Ramos (cell line): ENCODE measurements around the gene GNAI2.
"Not testable (repeated sequence)": the region's sequence is repeated elsewhere in the genome, so short reads cannot be mapped to it uniquely, and the experiment has no call there.

ENCODE experiments used
- in situ Hi-C: fragments of 300-500 bp; cut with MboI; formaldehyde crosslinking; loops from one replicate; pipeline ENCODE4 v1.14.3; 2022; ENCODE audit warnings: low sequenced_read_pairs; ENCODE audit not compliant: unreplicated experiment

GNAI2 gene

DNA sequence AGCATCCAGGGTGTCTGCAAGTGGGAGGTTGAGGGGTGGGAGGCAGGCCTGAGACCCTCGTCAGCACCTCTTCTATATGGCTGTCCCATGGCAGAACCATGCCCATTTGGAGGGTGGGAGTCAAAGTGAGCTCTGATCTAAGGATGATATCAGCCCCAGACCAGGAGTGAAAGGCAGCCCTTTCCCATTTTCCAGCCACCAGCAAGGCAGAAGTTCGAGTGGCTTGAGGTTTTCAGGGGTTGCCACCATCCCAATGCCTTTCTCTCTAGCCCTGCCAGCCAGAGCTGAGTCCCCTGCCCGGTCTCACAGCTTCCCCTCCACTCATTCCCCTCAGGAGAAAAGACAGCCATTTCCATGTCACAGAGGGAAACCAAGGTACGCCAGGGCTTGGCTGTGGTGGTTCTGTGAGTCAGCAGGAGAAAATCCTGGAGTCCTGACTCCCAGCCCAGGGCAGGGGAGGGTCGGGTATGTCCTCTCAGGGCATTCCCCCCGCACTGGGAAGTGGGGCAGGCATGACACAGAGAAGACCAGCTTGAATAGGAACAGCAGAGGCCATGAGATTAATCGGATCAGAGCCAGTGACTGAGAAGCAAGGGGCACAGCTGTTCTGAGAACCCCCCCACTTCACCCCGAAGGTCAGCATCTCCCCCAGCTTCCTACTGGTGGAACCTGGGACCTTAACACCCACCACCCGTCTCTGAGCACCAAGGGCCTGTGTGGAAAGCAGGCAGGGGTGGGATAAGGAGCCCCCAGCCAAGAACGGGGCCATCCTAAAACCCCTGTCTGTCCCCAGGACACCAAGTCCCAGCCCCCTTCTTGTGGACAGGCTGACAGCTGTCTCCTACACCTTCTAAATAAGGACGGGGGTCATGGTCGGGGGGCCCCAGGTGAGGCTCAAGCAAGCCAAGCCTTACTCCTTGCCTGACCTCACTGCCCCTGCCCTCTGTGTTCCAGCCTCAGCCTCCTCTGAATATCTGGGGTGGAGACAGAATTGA is 31.9 kb upstream of the GNAI2 start:
- in situ Hi-C loops = no loop called here

DNA sequence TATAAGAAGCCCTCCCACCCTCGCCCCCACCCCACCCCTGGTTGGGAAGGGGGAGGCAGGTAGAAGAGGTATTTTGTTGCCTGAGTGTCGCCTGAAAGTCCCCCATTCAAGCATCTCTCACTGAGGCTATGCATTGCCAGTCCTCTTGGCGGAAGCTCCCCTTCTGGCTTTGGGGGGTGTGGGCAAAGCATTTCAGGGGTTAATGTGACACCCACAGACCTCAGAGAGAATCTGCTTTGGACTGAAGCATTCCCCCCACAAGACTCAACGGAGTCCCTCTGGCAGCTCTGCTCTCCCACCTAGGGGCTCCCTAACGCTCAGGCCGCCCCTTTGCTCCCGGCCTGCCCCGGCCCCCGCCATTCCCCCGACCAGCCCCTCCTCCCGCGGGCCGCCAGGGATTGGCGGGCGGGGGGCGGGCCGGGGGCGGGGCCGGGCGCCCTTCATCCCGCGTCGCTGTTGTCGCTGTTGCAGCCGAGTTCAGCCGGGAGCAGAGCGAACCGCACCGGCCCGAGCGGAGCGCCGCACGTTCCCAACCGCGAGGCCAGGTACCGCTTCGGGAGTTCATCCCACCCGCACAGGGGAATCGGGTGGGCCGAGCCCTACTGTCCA is 31.1 kb upstream of the GNAI2 start, which contains the start of gene SLC38A3:
Gene SLC38A3, plus strand, starts transcription at position 468 of the 609 bp plus-strand sequence. CDS start 8,929 bp downstream, outside the sequence.
- in situ Hi-C loops = no loop called here

DNA sequence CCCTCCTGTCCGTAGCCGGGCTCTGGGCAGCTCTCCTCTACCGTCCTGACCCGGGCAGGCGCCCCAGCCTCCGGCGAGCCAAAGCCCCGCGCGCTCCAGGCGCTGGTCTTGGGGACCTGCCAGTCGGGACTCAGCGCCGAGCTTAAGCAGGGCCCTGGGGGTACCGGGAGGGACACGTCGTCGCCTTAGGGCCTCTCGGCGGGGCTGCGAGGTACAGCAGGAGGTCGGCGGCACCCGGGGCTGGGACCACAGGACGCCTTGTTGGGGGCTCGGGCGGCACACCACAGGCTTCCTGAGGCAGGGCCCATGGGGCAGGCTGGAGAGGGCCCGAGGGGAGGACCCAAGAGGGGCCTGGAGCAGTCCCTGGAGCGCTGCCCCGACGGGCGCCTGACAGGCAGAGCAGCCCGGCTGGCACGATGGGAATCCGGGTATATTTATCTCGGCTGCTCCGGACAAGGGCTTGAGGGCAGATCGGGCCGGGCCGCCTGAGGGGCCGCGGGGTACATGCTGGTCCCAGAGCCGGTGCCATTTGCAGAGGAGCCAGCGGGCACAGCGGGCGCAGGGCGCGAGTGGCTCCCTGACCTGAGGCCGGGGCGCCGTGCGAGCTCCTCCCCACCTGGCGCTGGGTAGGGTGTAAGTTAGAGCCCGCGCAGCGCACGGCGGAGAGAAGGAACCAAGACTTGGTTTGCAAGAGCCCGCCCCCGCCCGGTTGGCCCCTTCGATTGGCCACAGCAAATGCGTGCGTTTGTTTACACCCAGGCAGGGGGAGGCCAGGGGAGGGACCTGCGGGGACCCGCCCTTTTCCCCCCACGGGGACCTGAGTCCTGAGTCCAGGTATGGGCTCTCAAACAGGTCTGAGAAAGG is 30.4 kb upstream of the GNAI2 start:
- in situ Hi-C loops = no loop called here

DNA sequence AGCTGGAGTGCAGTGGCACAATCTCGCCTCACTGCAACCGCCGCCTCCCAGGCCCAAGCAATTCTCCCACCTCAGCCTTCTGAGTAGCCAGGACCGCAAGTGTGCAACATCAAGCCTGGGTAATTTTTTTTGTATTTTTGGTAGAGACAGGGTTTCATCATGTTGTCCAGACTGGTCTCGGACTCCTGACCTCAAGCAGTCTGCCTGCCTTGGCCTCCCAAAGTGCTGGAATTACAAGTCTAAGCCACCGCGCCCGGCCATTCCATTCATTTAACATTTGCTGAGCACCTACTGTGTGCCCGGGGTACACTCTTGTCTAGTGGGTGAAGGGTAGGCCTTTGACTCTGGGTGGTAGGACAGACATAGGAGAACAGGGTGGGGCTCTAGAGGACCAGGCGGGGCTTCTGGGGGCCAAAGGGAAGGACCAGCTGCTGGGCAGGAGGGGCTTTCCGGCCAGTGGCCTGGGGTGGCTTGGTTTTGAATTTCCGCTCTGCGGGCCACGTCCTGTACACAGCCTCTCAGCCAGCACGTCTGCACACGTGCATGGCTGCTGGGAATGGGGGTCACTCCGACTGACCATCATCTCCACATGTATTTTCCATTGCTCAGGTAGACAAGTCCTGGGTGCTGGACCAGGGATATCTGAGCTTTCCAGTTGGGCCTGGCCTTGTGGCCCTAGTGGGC is 28.5 kb upstream of the GNAI2 start:
- in situ Hi-C loops = no loop called here

DNA sequence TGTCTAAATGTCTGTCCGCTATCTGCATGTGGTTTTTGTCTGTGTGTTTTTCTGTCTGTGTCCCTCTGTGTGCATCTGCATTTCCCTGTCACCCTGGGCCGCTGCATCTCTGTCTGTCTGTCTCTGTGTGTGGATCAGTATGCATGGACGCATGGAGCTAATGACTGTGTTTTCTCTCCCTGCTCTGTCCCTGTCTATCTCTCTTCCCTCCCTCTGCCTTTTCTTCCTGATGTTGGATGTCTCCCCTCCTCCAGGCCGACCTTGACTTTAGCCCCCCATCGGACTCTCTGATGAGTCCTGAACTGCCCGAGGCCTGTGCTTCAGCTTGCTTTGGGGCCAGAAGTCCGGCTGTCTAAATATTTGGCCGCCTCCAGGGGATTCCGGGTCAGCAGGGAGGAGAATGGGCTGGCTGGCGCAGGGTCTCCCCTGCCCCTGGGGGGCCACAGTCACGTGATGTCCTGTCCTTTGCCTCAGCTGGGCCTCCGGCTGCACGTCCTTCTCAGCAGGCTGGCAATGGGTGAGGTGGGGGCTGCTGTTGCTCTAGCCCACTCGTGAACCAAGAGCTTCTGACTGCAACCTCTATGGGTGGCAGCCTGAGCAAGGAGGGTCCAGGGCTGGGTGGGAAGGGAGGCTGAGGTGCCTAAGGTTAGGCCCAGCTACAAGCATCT is 27.2 kb upstream of the GNAI2 start:
- in situ Hi-C loops = no loop called here

DNA sequence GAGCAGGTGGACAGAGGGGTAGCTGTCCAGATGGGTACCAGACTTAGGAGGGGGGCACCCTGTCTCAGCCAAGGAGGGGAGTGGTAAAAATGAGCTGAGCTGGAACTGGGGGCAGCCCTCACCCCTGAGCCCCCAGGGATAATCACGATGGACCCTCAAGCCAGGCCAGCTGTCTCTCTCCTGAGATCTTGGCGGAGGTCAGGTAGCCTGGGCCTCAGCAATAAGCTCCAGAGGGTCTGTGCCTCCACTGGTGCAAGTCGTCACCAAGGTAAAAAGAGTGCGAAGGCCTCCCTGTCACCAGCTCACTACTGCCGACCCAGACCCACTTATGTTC is 25.9 kb upstream of the GNAI2 start:
- in situ Hi-C loops = no loop called here

DNA sequence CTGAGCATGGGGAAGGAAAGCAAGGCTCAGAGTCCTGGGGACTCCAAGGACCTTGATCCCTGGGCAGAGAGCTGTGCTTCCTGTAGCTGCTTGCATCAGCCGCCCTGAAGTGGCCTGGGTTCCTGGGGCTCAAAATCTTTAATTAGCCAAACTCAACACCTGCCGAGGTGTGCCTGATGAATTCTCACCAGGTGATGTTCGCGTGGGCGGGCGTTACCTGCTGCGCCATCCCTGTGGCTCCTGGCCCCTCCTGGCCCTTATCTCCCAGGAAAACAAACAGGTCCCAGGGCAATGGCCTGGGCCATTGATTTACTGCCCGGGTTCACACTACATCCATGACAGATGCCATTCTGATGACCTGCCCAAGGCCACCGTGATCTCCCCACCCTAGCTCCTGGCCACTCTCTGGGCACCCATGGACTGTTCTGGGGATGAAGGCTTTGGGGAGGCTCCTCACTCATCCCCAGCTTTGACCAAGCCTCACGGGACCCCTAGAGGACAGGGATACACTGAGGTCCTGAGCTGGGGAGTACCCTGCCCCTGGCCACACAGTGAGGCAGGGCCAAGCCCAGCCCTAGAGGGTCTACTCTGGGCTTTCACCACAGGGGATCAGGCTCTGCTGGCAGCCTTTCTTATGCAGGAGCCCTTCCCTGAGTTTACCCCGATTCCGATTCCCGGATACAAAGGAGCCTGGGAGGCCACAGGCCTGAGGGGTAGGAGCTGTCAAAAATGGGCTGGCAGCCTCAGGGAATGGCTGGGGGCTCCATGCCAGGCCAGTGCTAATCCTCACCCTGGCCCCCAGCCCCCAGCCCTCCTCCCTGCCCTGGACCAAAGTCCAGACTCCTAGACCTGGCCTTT is 25.3 kb upstream of the GNAI2 start:
- in situ Hi-C loops = no loop called here

DNA sequence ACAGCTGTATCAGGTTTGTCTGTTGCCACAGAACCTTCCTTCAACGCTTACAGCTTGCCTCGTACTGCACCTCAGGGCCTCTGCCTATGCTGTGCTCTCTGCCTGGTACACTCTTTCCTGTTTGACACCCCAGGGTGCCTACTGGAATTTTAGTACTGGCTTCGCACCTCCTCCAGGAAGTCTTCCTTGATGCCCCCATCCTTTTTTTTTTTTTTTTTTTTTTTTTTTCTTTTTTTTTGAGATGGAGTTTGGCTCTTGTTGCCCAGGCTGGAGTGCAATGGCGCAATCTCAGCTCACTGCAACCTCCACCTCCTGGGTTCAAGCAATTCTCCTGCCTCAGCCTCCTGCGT is 24.7 kb upstream of the GNAI2 start:
- in situ Hi-C loops = not testable (repeated sequence)

DNA sequence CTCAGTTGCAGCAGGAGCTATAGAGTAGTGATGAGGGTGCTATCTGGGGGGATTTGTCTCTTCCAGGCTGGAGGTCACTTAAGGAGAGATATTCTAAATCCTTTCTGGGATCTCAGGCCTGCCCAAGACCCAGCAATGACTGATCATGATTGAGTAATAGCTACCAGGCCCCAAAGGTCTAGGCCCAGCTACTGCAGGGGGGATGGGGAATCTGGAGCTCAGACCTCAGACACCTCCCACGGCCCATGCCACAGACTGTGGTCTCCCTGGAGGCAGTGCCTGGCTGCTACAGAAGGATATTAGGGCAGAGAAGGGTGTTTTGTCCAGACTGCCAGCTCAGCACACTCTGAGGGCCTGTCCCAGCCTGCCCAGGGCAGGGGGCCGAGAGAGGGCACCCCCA is 24.1 kb upstream of the GNAI2 start:
- in situ Hi-C loops = no loop called here

DNA sequence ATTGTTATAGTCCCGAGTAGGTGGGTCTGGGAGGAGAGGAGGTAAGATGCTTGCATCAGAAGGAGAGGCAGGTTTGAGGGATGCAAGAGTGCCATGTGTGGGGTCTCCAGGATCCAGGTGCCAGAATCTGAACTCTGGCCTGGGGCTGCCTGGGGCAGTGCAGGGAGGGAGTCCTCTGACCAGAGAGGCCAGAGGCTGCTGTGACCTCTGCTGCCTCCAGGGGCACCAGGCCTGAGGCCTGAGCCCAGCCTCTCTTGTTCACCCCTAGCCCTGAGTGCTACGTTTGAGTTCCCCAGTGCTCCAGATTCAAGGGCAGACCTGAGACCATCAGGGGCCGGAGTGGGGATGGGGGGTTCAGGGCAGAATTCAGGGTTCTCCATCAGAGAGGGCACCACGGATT is 23.5 kb upstream of the GNAI2 start:
- in situ Hi-C loops = no loop called here

DNA sequence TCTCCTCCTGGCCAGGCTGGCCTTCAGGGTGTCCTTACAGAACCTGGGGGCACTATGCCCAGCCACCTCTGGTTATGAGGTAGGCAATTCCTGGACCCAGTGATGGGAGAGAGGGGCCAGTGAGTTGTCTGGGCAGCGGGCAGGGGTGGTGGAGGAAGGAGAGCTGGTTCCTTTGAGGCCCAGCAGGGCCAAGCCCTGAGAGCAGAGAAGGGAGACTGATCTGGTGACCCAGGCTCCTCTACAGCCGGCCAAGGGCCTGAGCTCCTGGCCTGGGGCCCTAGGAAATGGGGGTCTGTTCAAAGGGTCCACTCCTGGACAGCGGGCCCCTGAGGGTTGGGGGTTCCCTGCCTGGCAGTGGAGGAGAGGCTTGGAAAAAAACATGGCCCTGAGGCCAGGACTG is 23.0 kb upstream of the GNAI2 start:
- in situ Hi-C loops = no loop called here

DNA sequence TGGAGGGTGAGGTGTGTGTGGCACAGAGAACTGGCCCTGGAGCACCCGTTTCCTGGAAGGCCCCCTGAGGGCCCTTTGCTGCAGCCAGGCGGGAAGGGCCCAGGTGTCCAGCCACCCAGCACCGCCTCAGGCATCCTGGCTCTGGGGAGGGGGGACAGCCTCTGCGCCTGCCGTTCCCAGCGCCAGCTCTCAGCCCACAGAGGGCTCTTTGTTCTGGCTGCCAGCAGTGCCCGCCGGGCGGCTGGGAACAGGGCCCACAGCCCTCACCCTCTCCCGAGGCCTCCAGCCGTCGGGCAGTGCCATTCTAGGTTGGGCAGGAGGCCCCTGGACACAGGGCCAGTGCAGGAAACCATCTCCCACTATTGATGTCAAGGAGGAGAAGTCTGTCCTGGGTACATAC is 22.6 kb upstream of the GNAI2 start:
- in situ Hi-C loops = no loop called here

DNA sequence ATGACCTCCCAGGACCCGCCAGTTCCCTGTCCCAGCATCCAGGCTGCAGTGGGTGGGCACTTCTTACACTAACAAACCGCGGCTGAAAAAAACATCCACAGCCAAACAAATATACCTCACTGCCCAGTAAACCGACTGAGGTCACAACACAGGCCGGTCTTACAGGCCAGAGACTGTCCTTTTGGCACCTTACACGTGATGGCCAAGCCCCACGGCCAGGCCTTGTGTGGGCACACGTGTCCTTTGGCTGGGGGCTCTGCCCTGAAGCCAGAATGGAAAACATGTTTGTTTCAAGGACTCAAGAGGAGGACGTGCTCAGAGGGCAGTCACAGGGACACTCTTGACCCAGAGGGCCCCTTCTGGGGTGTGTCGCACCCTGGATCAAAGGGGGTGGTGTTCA is 21.2 kb upstream of the GNAI2 start:
- in situ Hi-C loops = no loop called here

DNA sequence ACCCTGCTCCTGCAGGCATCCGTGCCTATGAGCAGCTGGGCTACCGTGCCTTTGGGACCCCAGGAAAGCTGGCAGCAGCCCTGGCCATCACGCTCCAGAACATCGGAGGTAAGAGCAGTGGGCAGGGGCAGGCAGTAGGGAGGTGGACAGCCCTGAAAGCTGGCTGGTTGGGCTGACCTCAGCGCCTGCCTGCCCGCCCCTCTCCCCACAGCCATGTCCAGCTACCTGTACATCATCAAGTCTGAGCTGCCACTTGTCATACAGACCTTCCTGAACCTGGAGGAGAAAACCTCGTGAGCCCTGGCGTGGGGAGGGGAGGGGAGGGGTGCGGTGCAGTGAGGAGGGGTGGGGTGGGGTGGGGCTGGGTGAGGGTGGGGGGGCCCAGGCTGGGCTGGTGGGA is 20.5 kb upstream of the GNAI2 start:
- in situ Hi-C loops = no loop called here

DNA sequence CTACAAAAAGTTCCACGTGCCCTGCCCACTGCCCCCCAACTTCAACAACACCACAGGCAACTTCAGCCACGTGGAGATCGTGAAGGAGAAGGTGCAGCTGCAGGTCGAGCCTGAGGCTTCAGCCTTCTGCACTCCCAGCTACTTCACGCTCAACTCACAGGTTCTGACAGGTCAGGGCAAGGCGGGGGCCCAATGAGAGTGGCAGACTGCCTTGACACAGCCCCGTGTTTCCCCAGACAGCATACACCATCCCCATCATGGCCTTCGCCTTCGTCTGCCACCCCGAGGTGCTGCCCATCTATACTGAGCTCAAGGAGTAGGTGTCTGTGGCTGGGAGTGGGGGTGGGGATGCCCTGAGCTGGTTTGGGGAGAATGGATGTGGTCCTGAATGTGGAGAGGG is 18.3 kb upstream of the GNAI2 start:
- in situ Hi-C loops = no loop called here

DNA sequence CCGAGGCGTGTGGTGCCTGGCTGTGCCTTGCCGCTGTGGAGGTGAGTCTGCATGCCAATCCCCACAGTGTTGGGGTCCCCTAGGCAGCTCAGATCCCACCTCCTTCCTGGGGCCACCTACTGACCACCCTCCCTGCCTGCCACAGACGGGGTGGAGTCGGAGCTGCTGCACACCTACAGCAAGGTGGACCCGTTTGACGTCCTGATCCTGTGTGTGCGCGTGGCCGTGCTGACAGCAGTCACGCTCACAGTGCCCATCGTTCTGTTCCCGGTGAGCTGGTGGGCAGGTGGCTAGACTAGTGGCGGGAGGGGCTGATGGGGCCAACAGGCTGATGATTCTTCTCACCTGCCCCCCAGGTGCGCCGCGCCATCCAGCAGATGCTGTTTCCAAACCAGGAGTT is 17.6 kb upstream of the GNAI2 start:
- in situ Hi-C loops = no loop called here

DNA sequence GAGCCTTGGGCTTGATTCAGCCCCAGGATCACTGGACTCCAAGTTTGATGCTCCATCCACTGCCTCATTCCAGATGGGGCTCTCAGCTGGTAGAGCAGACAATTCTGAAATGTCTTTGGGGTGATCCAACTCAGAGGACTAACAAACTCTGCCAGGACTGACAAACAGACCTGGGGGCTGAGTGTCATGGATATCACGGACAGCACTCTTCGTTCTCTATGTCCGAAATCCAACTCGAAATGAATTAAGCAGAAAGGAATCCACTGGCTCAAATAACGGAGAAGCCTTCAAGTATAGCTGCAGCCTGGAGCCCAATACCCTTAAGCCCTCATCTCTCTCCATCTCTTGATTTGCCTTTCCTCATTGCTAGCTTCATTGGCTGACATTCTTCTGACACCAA is 16.7 kb upstream of the GNAI2 start:
- in situ Hi-C loops = no loop called here

DNA sequence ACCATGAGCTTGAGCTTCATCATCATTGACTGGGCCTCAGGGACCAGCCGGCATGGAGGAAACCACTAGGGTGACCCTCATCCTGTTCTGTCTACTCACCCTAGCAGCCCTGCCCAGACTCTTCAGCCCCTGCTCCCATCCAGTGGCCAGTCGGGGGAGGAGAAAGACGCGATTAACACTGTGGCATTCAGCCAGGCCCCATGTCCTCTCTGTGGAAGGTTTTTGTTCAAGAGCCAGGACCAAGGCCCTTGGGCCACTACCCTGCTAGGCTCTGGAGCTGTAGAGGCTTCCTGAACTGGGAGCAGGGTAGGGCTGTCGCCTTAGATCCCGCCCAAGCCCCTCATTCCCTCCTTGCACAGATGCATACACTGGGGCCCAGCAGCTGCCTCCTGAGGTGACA is 15.9 kb upstream of the GNAI2 start:
- in situ Hi-C loops = no loop called here

DNA sequence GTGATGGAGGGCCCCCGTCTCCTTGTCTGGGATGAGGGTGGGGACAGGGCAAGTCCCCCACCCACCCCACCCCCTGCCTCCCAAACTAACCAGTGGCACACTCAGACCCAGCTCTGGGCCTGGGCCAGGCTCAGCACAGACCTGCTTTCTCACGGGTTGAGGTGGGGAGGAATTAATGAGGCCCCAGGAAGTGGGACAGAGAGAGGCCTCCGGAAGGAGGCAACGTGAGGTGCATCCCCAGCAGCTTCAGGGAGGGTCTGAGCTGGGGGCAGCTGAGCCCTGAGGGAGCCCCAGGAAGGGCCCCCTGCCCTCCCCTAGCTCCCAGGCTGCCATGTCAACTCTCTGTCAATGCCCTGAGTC is 15.0 kb upstream of the GNAI2 start:
- in situ Hi-C loops = no loop called here
